K562 (cell line): ENCODE measurements around the gene CTSD. TPM values are rescaled to one million over a fixed set of nuclear protein-coding genes. Genes with fewer than 3 reads are reported as not detected.

ENCODE experiments used
- EGR1 ChIP-seq: fragments of 450-650 bp; conservative IDR thresholded peaks from 2 replicates; pipeline ENCODE4 v1.6.1; 2017; ENCODE audit warnings: mild to moderate bottlenecking
- FUS ChIP-seq: fragments of 200-400 bp; formaldehyde crosslinking; optimal IDR thresholded peaks from 2 replicates; pipeline ENCODE3; 2017; ENCODE audit warnings: low read depth, low read length
- HOXB6 ChIP-seq: fragments of 250-450 bp; sonication (Bioruptor Pico); IDR thresholded peaks from 2 replicates; pipeline ENCODE4 v1.5.1; 2022; ENCODE audit warnings: mild to moderate bottlenecking, borderline replicate concordance
- HSF4 ChIP-seq: fragments of 250-450 bp; sonication (Bioruptor Pico); IDR thresholded peaks from 2 replicates; pipeline ENCODE4 v2.1.2; 2022; ENCODE audit warnings: mild to moderate bottlenecking, moderate library complexity, borderline replicate concordance
- KLF16 ChIP-seq: IDR thresholded peaks from 2 replicates; pipeline ENCODE4 v1.6.1; 2016; ENCODE audit warnings: antibody characterized with exemption
- PHF21A ChIP-seq: fragments of 450-650 bp; IDR thresholded peaks from 2 replicates; pipeline ENCODE4 v1.6.1; 2017; ENCODE audit warnings: low read depth, borderline replicate concordance
- PTBP1 ChIP-seq: fragments of 200-400 bp; formaldehyde crosslinking; IDR thresholded peaks from 2 replicates; pipeline ENCODE4 v1.6.1; 2017; ENCODE audit warnings: low read depth, low read length
- RBM39 ChIP-seq: fragments of 200-400 bp; formaldehyde crosslinking; optimal IDR thresholded peaks from 2 replicates; pipeline ENCODE3; 2018; ENCODE audit warnings: low read depth, low read length
- polyA plus RNA-seq, 8 experiments: library from polyadenylated mRNA; depleted of rRNA in 4 of 8; stranded (reverse) in 5 of 8; unstranded in 3 of 8; fragments of >200 nt; fragmentation: Nextera tagmentation in 2 of 8; fragmentation: Illumina TruSeq in 1 of 8; extraction: Ambion mirVana in 2 of 8; extraction: Trizol in 1 of 8; gene quantifications; 2 replicates each; pipeline versions ENCODE4 v1.2.1 to v1.2.3, GENCODE V29; 2011 to 2014; ENCODE audit warnings: inconsistent platforms in 1 of 8, missing spikeins in 1 of 8
- total RNA-seq, 7 experiments: library from RNA; depleted of rRNA in 6 of 7; stranded (reverse); fragments of >200 nt in 6 of 7; fragmentation: Illumina TruSeq in 2 of 7; extraction: Trizol in 2 of 7; gene quantifications; 2 replicates each; pipeline versions ENCODE4 v1.2.1 to v1.2.3, GENCODE V29; 2011 to 2021; ENCODE audit warnings: low replicate concordance in 1 of 7
- TF ChIP-seq, protein P1 (sequence below): sonication (generic); formaldehyde crosslinking; IDR thresholded peaks from 2 replicates; pipeline ENCODE4 v1.8.1; 2023; ENCODE audit warnings: missing genetic modification reagents, mild to moderate bottlenecking, borderline replicate concordance
- TF ChIP-seq, protein P2 (sequence below): IDR thresholded peaks from 2 replicates; pipeline ENCODE4 v1.6.1; 2014; ENCODE audit warnings: antibody characterized with exemption
- TF ChIP-seq, protein P3 (sequence below): fragments of 450-650 bp; IDR thresholded peaks from 2 replicates; pipeline ENCODE4 v1.6.1; 2016; ENCODE audit warnings: antibody characterized with exemption
- TF ChIP-seq, protein P4 (sequence below): fragments of 450-650 bp; formaldehyde crosslinking; IDR thresholded peaks from 2 replicates; pipeline ENCODE4 v1.4.0; 2022; ENCODE audit warnings: mild to moderate bottlenecking, moderate library complexity
- TF ChIP-seq, protein P5 (sequence below): fragments of 250-450 bp; sonication (Bioruptor Pico); IDR thresholded peaks from 2 replicates; pipeline ENCODE4 v1.4.0; 2020; ENCODE audit warnings: mild to moderate bottlenecking, moderate library complexity
- TF ChIP-seq, protein P6 (sequence below): fragments of 450-650 bp; IDR thresholded peaks from 2 replicates; pipeline ENCODE4 v1.6.1; 2014; ENCODE audit warnings: low read depth, mild to moderate bottlenecking, moderate library complexity, borderline replicate concordance

CTSD gene
- total and polyA plus RNA-seq, 9 of the 15 experiments (the other 6 are each of a cell fraction or from before 2014, with no cell fraction given): 1.0 to 112 (median 40.9) TPM

DNA sequence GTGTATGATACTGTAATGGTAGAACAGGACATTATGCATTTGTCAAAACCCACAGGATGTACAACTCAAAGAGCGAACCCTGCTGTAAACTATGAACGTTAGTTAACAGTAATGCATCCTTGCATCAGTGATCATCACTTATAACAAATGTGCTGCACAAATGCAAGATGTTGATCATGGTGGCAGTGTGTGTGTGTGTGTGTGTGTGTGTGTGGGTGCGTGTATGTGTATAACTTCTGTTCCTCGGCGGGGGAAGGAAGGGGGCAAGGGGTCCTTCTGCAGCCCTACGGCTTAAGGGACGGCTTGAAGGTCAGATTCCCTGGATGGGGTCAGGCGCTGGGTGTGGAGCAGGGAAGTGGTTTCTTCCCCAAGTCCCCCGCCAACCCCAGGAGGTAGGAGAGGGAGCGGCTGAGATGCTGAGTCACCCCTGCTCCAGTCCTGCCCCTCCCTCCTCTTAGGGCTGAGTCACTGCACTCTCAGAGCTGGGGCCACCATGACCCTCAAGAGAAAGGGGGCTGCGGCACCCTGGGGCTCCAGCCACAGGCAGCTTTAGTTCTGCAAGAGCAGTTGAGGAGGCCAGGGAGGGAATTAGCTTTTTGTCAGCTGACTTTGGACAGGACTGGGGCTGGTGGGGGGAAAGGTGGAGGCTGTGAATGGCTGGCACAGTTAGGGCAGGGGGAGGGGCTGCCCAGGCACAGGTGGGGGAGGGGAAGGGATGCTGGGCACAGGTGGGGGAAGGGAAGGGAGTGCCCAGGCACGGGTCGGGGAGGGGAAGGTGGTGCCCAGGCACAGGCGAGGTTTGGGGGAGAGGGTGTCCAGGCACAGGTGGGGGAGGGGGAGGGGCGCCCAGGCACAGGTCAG, 8.8 kb upstream of the CTSD start (continued):
- TF ChIP-seq, protein P1, sequence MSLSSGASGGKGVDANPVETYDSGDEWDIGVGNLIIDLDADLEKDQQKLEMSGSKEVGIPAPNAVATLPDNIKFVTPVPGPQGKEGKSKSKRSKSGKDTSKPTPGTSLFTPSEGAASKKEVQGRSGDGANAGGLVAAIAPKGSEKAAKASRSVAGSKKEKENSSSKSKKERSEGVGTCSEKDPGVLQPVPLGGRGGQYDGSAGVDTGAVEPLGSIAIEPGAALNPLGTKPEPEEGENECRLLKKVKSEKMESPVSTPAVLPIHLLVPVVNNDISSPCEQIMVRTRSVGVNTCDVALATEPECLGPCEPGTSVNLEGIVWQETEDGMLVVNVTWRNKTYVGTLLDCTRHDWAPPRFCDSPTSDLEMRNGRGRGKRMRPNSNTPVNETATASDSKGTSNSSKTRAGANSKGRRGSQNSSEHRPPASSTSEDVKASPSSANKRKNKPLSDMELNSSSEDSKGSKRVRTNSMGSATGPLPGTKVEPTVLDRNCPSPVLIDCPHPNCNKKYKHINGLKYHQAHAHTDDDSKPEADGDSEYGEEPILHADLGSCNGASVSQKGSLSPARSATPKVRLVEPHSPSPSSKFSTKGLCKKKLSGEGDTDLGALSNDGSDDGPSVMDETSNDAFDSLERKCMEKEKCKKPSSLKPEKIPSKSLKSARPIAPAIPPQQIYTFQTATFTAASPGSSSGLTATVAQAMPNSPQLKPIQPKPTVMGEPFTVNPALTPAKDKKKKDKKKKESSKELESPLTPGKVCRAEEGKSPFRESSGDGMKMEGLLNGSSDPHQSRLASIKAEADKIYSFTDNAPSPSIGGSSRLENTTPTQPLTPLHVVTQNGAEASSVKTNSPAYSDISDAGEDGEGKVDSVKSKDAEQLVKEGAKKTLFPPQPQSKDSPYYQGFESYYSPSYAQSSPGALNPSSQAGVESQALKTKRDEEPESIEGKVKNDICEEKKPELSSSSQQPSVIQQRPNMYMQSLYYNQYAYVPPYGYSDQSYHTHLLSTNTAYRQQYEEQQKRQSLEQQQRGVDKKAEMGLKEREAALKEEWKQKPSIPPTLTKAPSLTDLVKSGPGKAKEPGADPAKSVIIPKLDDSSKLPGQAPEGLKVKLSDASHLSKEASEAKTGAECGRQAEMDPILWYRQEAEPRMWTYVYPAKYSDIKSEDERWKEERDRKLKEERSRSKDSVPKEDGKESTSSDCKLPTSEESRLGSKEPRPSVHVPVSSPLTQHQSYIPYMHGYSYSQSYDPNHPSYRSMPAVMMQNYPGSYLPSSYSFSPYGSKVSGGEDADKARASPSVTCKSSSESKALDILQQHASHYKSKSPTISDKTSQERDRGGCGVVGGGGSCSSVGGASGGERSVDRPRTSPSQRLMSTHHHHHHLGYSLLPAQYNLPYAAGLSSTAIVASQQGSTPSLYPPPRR: no peak
- TF ChIP-seq KLF16 (no peak), PHF21A (0 out of 2 replicates have a peak, but pooled peaks have one; percentile 22), EGR1 (peak; percentile 57), RBM39 (no peak), HSF4 (CRISPR knock-in tag) (no peak), FUS (no peak), HOXB6 (no peak), PTBP1 (no peak)
- TF ChIP-seq, protein P2, sequence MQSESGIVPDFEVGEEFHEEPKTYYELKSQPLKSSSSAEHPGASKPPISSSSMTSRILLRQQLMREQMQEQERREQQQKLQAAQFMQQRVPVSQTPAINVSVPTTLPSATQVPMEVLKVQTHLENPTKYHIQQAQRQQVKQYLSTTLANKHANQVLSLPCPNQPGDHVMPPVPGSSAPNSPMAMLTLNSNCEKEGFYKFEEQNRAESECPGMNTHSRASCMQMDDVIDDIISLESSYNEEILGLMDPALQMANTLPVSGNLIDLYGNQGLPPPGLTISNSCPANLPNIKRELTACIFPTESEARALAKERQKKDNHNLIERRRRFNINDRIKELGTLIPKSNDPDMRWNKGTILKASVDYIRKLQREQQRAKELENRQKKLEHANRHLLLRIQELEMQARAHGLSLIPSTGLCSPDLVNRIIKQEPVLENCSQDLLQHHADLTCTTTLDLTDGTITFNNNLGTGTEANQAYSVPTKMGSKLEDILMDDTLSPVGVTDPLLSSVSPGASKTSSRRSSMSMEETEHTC: no peak
- TF ChIP-seq, protein P3, sequence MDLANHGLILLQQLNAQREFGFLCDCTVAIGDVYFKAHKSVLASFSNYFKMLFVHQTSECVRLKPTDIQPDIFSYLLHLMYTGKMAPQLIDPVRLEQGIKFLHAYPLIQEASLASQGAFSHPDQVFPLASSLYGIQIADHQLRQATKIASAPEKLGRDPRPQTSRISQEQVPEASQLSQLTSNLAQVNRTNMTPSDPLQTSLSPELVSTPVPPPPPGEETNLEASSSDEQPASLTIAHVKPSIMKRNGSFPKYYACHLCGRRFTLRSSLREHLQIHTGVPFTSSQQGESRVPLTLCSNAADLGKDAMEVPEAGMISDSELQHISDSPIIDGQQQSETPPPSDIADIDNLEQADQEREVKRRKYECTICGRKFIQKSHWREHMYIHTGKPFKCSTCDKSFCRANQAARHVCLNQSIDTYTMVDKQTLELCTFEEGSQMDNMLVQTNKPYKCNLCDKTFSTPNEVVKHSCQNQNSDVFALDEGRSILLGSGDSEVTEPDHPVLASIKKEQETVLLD: peak; percentile 58; the same call in 1 of the 2 replicates
- TF ChIP-seq, protein P4, sequence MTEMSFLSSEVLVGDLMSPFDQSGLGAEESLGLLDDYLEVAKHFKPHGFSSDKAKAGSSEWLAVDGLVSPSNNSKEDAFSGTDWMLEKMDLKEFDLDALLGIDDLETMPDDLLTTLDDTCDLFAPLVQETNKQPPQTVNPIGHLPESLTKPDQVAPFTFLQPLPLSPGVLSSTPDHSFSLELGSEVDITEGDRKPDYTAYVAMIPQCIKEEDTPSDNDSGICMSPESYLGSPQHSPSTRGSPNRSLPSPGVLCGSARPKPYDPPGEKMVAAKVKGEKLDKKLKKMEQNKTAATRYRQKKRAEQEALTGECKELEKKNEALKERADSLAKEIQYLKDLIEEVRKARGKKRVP (CRISPR knock-in tag): 0 out of 2 replicates have a peak, but pooled peaks have one; percentile 35
- TF ChIP-seq, protein P5, sequence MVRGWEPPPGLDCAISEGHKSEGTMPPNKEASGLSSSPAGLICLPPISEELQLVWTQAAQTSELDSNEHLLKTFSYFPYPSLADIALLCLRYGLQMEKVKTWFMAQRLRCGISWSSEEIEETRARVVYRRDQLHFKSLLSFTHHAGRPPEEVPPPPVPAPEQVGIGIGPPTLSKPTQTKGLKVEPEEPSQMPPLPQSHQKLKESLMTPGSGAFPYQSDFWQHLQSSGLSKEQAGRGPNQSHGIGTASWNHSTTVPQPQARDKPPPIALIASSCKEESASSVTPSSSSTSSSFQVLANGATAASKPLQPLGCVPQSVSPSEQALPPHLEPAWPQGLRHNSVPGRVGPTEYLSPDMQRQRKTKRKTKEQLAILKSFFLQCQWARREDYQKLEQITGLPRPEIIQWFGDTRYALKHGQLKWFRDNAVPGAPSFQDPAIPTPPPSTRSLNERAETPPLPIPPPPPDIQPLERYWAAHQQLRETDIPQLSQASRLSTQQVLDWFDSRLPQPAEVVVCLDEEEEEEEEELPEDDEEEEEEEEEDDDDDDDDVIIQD (CRISPR knock-in tag): no peak
- TF ChIP-seq, protein P6, sequence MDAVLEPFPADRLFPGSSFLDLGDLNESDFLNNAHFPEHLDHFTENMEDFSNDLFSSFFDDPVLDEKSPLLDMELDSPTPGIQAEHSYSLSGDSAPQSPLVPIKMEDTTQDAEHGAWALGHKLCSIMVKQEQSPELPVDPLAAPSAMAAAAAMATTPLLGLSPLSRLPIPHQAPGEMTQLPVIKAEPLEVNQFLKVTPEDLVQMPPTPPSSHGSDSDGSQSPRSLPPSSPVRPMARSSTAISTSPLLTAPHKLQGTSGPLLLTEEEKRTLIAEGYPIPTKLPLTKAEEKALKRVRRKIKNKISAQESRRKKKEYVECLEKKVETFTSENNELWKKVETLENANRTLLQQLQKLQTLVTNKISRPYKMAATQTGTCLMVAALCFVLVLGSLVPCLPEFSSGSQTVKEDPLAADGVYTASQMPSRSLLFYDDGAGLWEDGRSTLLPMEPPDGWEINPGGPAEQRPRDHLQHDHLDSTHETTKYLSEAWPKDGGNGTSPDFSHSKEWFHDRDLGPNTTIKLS: no peak
